GM19395 (cell line): ENCODE data around the gene SLIRP.
"Not testable (repeated sequence)": the region's sequence is repeated elsewhere in the genome, so short reads cannot be mapped to it uniquely, and the experiment has no call there.

Experiments used
- ATAC-seq: cut with Tn5 transposase; IDR thresholded peaks from one replicate; pipeline ENCODE4 v1.9.1; 2021; ENCODE audit warnings: mild to moderate bottlenecking, moderate library complexity; ENCODE audit not compliant: unreplicated experiment

Gene SLIRP

DNA sequence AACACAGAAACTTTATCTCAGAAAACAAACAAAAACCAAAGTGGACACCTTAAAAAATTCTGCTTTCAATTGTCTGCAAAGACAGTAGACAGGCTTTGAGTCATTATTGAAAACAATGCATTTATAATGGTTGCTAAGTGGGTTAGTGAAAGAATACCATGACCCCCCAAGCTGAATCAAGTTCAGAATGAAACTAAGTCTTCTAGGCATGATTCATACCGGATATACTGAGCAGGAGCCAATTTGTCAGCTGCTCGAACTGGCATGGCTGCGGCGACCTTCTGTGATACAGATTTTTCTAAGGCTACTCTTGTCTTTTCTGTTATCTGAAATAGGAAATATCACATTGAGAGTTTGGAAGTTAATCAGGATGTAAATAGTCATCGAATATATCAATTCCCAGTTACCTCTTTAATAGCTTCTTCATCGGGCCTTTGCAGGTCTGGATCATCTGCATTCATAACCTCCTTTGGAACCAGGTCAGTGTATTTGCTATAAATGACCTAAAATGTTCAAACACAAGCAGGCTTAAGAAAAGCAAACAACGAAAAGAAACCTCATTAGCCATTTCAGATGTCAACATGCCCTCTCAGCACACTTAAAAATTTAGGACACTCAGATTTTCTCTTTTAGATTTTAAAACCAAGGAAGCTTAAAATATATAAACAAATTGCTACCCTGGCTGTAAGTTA, 30.8 kb downstream of the SLIRP start:
- ATAC-seq, result no peak

- no peak for ATAC-seq
Observed at GRCh38 chr14:77741438-77741837, 33.5 kb downstream of the SLIRP start.

DNA sequence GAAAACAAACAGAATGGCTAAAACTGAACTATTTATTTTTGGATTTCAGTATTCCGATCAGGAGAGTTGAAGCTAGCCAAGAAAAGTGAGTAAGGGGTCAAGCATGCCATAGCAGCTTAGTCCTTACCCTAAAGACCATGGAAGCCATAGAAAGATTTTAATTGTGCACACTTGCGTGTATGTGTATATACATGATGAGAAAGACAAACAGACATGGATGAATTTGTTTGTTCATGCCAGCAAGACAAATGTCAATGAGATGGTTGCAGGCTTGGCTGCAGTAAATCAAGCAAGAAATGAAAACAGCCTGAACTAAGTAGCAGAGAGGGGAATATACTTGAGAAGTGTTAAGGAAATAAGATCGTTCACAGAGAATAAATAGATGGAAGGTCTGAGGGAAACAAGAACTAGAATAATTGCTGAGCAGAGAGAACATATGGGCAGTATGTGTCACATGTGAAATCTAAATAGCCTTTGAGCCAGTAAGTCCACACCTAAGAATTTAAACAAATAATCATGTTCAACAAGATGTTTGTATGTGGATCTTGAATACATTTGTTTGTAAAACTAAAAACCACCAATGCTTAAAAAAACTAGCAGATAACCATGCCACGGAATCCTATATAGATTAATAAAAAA, 38.3 kb downstream of the SLIRP start:
- ATAC-seq, result no peak

DNA sequence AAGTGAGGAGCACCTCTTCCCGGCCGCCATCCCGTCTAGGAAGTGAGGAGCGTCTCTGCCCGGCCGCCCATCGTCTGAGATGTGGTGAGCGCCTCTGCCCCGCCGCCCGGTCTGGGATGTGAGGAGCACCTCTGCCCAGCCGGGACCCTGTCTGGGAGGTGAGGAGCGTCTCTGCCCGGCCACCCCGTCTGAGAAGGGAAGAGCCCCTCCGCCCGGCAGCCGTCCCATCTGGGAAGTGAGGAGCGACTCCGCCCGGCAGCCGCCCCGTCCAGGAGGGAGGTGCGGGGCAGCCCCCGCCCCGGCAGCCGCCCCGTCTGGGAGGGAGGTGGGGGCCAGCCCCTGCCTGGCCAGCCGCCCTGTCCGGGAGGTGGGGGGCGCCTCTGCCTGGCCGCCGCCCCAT, 39.5 kb downstream of the SLIRP start:
- ATAC-seq, result not testable (repeated sequence)

- ATAC-seq, result no peak
Observed at GRCh38 chr14:77752266-77752665, 44.4 kb downstream of the SLIRP start.

DNA sequence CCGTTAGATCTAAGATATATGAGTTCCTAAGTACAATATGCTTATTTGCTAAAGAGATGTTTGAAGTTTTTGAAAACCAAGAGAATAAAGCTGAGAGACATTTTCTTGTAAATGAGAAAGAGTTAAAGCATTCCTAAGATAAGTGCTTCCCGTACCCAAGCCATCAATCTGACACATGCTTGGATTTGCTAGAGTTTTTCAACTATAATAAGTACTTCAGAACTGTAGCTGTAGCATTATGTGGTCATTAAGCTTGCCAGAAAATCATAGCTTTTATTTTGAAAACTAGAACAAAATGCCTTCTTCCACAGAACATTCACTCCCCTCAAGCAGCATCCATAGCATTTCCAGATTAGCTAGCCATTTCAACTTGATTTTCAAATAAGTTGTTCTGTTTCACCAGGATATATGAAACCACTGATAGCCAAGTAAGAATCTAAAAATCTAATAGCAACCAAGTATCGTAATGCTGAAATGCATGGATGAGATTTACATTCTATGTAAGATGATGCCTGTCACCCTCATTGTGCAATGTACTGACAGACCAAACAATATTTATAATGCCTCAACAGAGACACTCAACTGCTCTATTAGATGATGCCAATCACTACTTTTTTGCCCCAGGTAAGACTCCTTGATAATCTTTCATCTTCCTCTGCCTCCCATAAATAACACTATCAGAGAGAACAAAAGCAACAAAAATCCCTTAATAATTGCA, 45.1 kb downstream of the SLIRP start:
- ATAC-seq, result no peak

GRCh38 chr14:77760381-77761204, 52.7 kb downstream of the SLIRP start, which contains the start of gene SNW1:
Gene SNW1 (minus strand): TSS chr14:77761156. CDS start chr14:77761127, 29 bp downstream.
- ATAC-seq, result peak; percentile 96

DNA sequence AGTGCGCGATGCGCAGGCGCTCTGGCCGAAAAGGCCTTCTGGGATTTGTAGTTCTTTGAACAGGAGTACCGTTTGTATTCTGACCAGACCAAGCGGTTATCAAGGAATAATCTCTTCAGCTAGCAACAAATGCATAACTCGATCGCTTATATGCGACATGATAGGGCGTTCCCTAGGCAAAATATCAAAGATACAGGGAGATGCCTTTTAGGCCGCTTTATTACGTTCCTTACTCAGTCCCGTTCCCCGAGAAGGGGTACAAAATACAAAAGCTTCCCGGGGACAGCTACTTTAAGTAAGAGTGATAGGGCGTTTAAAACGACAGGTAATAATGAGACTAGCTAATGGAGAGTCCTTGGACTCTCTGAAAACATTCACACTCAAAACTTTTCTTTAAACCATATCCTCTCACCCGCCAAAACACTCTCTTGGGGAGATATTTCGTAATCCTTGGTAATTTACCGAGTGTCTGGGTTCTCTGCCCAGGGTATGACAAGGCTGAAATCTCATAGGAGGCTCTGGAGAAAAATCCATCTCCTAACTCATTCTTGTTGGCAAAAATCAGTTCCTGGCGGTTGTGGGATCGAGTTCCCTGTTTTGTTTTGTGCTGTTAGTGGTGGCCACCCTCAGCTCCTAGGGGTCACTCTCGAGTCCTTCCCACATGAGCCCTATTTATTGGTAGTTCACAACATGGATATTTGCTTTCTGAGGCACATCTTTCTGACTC, 53.5 kb downstream of the SLIRP start:
- ATAC-seq, result peak; percentile 36

- ATAC-seq, result no peak
Observed at GRCh38 chr14:77763316-77763715, 55.4 kb downstream of the SLIRP start.

- no peak for ATAC-seq
Observed at GRCh38 chr14:77763978-77764377, 56.1 kb downstream of the SLIRP start.
